ENCODE measurements around the gene OCA2.

DNA sequence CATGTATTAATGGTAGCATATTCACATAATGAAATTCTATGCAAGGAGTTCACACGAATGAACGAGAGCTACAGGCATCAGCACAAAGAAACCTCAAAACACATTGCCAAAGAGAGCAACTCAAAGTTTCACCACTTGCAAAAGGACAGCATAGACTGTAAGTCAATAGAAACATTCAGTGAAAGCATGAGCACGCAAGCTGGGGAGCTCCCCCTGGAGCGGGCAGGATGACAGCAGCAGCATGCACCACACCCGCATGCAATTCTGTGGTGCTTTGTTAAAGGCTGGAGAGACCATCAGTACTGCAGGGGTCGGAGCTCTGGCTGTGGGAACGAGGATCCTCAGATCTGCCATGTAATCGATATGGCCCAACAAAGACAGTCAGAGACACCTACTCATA, 18.7 kb downstream of the OCA2 start:
- TF ChIP-seq, protein P1, sequence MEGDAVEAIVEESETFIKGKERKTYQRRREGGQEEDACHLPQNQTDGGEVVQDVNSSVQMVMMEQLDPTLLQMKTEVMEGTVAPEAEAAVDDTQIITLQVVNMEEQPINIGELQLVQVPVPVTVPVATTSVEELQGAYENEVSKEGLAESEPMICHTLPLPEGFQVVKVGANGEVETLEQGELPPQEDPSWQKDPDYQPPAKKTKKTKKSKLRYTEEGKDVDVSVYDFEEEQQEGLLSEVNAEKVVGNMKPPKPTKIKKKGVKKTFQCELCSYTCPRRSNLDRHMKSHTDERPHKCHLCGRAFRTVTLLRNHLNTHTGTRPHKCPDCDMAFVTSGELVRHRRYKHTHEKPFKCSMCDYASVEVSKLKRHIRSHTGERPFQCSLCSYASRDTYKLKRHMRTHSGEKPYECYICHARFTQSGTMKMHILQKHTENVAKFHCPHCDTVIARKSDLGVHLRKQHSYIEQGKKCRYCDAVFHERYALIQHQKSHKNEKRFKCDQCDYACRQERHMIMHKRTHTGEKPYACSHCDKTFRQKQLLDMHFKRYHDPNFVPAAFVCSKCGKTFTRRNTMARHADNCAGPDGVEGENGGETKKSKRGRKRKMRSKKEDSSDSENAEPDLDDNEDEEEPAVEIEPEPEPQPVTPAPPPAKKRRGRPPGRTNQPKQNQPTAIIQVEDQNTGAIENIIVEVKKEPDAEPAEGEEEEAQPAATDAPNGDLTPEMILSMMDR (conservative IDR thresholded peaks at IDR 0.05; ENCODE audit: low read depth, low read length) = no peak
- no peak for TF ChIP-seq RFX5 (IDR thresholded peaks at IDR 0.05; ENCODE audit: low read depth, low read length)
- no peak for TF ChIP-seq POLR2A (IDR thresholded peaks at IDR 0.05; ENCODE audit: low read depth, low read length)
- no peak for TF ChIP-seq CEBPB (IDR thresholded peaks at IDR 0.05; ENCODE audit: low read depth, low read length)
- no peak for TF ChIP-seq SMC3 (IDR thresholded peaks at IDR 0.05; ENCODE audit: low read depth, low read length)

Measured in IMR-90 (cell line).